ENCODE data around the gene GRIA4.

GRIA4 gene

GRCh38 chr11:105910095-105910715, 300.3 kb downstream of the GRIA4 start:
- TF ChIP-seq CTCF (IDR thresholded peaks at IDR 0.05; ENCODE audit: control insufficient read depth, insufficient read depth, low read depth, low read length, missing control alignments): no peak
- no peak for DNase-seq (ENCODE audit: low read depth)
- H3K4me3 ChIP-seq (ENCODE audit: control insufficient read depth, low read depth, low read length): no peak overlapping the region

GRCh38 chr11:105911454-105911853, 301.6 kb downstream of the GRIA4 start:
- H3K4me3 ChIP-seq (ENCODE audit: control insufficient read depth, low read depth, low read length): no peak overlapping the region
- TF ChIP-seq CTCF (IDR thresholded peaks at IDR 0.05; ENCODE audit: control insufficient read depth, insufficient read depth, low read depth, low read length, missing control alignments): no peak
- DNase-seq (ENCODE audit: low read depth): no peak

- no peak for DNase-seq (ENCODE audit: low read depth)
- no peak overlapping the region for H3K4me3 ChIP-seq (ENCODE audit: control insufficient read depth, low read depth, low read length)
- no peak for TF ChIP-seq CTCF (IDR thresholded peaks at IDR 0.05; ENCODE audit: control insufficient read depth, insufficient read depth, low read depth, low read length, missing control alignments)
Observed at GRCh38 chr11:105912666-105913065, 302.8 kb downstream of the GRIA4 start.

GRCh38 chr11:105915021-105915420, 305.1 kb downstream of the GRIA4 start:
- TF ChIP-seq CTCF (IDR thresholded peaks at IDR 0.05; ENCODE audit: control insufficient read depth, insufficient read depth, low read depth, low read length, missing control alignments): no peak
- no peak for DNase-seq (ENCODE audit: low read depth)
- H3K4me3 ChIP-seq (ENCODE audit: control insufficient read depth, low read depth, low read length): no peak overlapping the region

- TF ChIP-seq CTCF (IDR thresholded peaks at IDR 0.05; ENCODE audit: control insufficient read depth, insufficient read depth, low read depth, low read length, missing control alignments): no peak
- H3K4me3 ChIP-seq (ENCODE audit: control insufficient read depth, low read depth, low read length): no peak overlapping the region
- DNase-seq (ENCODE audit: low read depth): no peak
Observed at GRCh38 chr11:105918039-105918438, 308.2 kb downstream of the GRIA4 start.

GRCh38 chr11:105918600-105918999, 308.7 kb downstream of the GRIA4 start:
- no peak for DNase-seq (ENCODE audit: low read depth)
- TF ChIP-seq CTCF (IDR thresholded peaks at IDR 0.05; ENCODE audit: control insufficient read depth, insufficient read depth, low read depth, low read length, missing control alignments): no peak
- H3K4me3 ChIP-seq (ENCODE audit: control insufficient read depth, low read depth, low read length): no peak overlapping the region

- TF ChIP-seq CTCF (IDR thresholded peaks at IDR 0.05; ENCODE audit: control insufficient read depth, insufficient read depth, low read depth, low read length, missing control alignments): no peak
- DNase-seq (ENCODE audit: low read depth): no peak
- H3K4me3 ChIP-seq (ENCODE audit: control insufficient read depth, low read depth, low read length): no peak overlapping the region
Observed at GRCh38 chr11:105923252-105923651, 313.4 kb downstream of the GRIA4 start.
